Stimulated activated CD8-positive, alpha-beta memory T cell treated with anti-CD3 and anti-CD28 coated beads, Interleukin-4, amount 100 ng/mL, for 48 hours (primary cell): ENCODE results near the gene DNAH3.
"Not testable (repeated sequence)": the region's sequence is repeated elsewhere in the genome, so short reads cannot be mapped to it uniquely, and the experiment has no call there.

ENCODE experiments used
- DNase-seq: peaks from one replicate; pipeline ENCODE4 v3.0.0-alpha.2; 2020

Gene DNAH3

GRCh38 chr16:20984019-20984418, 166.6 kb downstream of the DNAH3 start:
- DNase-seq = no peak

DNA sequence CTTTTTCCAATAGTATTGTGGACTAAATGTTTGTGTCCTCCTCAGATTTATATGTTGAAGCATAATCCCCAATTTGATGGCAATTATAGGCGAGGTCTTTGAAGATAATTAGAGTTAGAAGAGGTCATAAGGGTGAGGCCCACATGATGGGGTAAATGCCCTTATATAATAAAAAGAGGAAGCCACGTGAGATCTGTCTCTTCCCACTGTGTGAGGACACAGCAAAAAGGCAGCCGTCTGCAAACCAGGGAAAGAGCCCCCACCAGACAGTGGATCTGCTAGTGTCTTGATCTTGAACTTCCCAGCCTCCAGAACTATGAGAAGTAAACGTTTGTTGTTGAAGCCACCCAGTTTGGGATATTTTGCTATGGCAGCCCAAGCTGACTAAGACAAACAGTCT, 174.1 kb downstream of the DNAH3 start:
- no peak for DNase-seq

GRCh38 chr16:20973201-20973600, 177.4 kb downstream of the DNAH3 start:
- DNase-seq = not testable (repeated sequence)

- no peak for DNase-seq
Observed at GRCh38 chr16:20971401-20971800, 179.2 kb downstream of the DNAH3 start.

- DNase-seq = no peak
Observed at GRCh38 chr16:20969386-20969785, 181.3 kb downstream of the DNAH3 start.

DNA sequence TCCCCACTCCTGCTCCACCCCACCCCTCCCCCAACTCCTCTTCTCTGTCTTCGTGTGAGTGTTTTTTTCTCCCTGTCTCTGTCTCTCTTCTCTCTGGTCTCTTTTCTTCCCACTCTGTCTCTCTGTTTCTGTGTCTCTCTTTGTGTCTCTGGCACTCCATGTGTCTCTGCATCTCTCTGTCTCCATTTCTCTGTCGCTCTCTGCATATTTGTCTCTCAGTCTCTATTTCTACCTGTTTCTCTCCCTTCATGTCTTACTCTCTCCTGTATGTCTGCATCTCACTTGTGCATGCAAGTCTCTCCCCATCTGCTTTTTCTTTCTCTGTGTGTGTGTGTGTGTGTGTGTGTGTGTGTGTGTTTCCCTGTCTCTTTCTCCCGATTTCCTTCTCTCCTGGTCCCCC, 181.9 kb downstream of the DNAH3 start:
- DNase-seq = no peak

GRCh38 chr16:20960899-20961298, 189.7 kb downstream of the DNAH3 start:
- DNase-seq = no peak

- no peak for DNase-seq
Observed at GRCh38 chr16:20957153-20957552, 193.5 kb downstream of the DNAH3 start.

DNA sequence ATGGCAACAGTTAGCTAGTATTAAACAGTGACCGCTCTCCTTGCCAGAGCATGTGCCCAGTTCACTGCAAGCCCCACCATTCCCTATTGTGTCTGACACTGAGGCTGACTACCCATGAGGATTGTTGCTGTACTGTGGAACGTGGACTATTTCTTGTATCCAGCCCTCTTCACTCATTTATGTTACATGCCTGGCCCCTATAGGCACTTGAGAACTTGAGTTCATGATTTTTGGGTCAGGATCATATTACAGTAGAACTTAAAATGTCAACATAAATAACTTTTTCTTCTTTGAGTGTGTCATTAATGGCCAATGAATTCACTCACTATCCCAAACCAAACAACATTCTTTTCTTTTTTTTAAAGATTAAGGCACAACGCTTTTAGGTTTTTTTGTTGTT, 194.3 kb downstream of the DNAH3 start:
- no peak for DNase-seq

DNA sequence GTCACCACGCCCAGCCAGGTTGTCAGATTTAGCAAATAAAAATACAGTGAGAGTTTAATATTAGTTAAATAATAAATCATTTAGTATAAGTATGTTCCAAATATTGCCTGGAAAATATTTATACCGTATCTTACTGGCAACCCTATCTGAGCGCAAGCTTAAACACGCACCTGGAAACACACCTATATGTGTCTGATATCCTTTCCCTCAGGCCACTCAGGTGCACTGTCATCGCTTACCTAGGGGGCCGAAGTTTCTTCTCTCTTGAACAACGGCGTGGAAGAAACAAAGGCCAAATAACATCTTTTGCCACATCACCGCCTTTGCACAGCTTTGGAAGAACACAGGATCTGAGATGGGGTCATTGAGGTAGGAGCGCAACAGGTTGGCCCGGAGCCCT, 196.1 kb downstream of the DNAH3 start:
- no peak for DNase-seq

DNA sequence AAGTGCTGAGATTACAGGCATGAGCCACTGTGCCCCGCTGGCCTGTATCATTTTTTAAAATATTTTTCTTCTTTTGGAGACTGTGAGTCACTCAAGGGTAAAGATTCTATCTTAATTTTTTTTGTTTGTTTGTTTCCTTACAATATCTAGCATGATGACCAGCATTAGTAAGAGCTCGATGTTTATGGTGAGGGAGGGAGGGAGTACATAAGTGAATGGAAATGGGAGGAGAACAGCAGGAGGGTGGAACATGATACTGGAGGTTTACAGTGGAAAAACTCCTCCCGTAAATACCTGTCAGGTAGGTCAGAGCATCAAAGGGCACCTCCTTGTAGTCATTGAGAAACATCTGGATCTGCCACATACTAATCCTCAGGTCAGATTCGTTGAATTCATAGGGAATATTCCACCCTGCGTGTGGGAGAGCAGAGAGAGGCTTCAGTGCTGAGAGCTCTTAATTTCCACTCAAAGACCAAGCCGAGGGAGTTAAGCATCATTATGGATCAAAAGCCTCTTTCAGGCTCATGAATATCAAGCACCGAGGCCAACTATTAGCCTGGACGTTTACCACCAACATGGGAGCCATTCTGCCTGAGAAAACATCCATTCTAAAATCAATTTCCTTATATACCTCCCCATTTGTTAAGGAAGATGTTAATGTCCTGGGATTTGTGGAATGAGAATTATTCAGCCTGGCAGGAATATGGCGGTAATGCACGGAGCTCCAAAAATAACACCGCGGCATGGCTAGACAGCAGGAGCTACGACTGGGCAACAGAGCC, 198.3 kb downstream of the DNAH3 start:
- no peak for DNase-seq

GRCh38 chr16:20950294-20950693, 200.4 kb downstream of the DNAH3 start:
- no peak for DNase-seq

DNA sequence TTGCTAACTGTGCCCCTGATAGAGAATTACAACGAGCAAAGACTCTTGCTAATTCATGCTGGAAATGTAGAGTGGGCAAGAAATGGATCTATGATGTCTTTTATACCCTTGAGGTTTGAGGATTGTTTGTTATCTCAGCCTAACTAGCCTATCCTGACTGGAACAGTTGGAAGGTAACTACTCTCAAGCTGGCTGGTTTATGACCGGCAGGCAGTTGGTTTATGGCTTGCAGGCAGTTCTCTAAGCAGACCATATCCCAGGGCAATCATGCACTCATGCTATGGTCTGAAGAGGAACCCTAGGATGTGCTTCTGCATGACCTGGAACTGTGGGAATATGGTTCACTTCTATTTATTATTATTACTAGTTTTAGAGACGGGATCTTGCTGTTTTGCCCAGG, 201.0 kb downstream of the DNAH3 start:
- DNase-seq = no peak

GRCh38 chr16:20948444-20948843, 202.2 kb downstream of the DNAH3 start:
- DNase-seq = no peak

GRCh38 chr16:20946015-20946629, 204.5 kb downstream of the DNAH3 start:
- no peak for DNase-seq

- not testable (repeated sequence) for DNase-seq
Observed at GRCh38 chr16:20945575-20945875, 205.1 kb downstream of the DNAH3 start.

GRCh38 chr16:20944861-20945574, 205.6 kb downstream of the DNAH3 start:
- DNase-seq = peak; percentile 74

DNA sequence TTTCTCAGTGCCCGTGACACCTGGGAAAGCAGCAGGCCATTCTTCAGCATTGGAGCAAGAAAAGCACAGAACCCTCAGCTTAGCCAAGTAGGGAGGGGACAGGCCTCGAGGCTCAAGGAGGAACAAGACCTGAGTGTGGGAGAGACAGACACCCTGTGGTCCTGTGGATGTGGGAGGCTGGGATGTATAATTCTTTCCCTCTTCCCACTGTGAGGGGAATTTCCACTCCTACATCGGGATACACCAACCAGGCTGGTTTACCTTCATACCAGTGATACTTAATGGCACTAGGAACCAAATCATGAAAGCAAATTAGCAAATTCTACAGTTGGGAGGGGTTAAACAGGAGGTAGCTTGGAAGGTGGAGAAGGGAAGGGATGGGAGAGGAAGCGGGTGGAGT, 208.4 kb downstream of the DNAH3 start:
- DNase-seq = no peak

DNA sequence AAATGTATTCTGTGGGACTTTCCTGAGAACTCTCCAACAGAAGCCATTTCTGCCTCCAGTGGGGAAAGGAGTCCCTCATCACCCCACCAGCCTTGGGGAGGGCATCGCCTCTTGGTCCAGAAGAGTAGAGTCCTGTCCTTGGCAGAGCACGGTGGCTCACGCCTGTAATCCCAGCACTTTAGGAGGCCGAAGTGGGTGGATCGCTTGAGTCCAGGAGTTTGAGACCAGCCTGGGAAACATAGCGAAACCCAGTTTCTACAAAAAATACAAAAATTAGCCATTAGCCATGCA, 209.1 kb downstream of the DNAH3 start:
- DNase-seq = no peak

GRCh38 chr16:20940871-20941635, 209.6 kb downstream of the DNAH3 start:
- peak; percentile 45 for DNase-seq

GRCh38 chr16:20939611-20940010, 211.0 kb downstream of the DNAH3 start:
- DNase-seq = no peak

DNA sequence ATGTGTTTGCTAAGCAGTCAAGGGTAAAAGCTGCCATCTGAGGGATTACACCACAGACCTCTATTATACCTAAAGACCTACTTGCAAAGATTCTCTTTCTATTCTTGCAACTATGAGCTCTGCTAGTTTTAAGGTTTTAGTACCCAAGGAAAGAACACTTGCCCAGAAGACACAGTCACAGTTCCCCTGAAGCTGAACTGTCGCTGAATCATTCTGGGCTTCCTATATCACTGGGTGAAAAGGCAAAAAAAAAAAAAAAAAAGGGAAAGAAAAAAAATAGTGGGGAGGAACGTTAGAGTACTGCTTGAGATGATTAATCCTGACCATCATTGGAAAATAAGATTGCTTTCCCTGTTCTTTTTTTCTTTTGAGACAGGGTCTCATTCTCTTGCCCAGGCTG, 212.2 kb downstream of the DNAH3 start:
- DNase-seq = peak; percentile 35

DNA sequence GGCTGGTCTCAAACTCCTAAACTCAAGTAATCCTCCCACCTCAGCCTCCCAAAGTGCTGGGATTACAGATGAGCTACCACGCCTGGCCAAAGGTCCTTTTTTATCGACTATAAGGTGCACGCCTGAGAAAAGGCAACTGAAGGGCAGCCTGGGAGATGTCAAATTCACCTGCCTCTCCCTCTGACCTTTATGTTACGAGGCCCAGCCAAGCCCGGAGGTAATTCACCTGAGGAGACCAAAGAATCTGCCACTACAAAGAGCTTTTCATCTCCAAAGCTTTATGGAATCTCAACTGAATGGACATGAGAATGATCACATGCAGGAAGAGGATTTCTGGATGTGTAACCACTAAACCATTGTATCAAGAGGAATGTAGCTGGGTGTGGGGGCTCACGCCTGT, 212.9 kb downstream of the DNAH3 start:
- no peak for DNase-seq

DNA sequence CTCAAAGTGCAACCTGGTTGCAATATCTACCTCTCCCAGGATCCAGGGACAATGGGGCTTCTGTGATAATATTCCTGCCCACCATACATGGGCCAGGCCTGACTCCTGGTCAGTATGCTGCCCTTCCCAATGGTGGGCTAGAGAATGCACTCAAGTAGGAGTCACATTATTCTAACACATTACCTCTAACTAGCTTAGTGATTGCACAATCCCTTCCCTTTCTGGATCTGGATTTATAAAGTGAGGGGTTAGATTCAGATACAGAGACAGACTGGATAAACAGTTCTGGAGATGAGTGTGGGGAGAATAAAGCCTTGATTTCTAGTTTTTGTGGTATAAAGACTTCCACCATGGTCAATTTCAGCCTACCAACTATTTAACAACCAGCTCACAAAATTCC, 217.1 kb downstream of the DNAH3 start:
- no peak for DNase-seq
